Activated B cell treated with CpG ODN at 0.5 μM for 24 hours (primary cell): Measurements from ENCODE around the gene IFNL4. TPM values are rescaled to one million over a fixed set of nuclear protein-coding genes. Genes with fewer than 3 reads are reported as not detected.
"Not testable (repeated sequence)": the region's sequence is repeated elsewhere in the genome, so short reads cannot be mapped to it uniquely, and the experiment has no call there.

Experiments
- ATAC-seq: fragments of 200-7000 bp; cut with Tn5 transposase; one replicate; pipeline ENCODE4 v1.10.0; 2021; ENCODE audit warnings: low read depth, mild to moderate bottlenecking, moderate library complexity
- CTCF ChIA-PET: fragments of 350-600 bp; sonication (Branson Sonifier 250); formaldehyde crosslinking; loops from one replicate; lab custom pipeline; 2021; ENCODE audit warnings: antibody characterized with exemption; lab: Charles Lee
- POLR2A ChIA-PET: fragments of 350-600 bp; sonication (Branson Sonifier 250); formaldehyde crosslinking; loops from one replicate; lab custom pipeline; 2021; ENCODE audit warnings: antibody characterized with exemption; lab: Charles Lee
- DNase-seq: peaks from one replicate; pipeline ENCODE4 v3.0.0; 2022
- H3K27ac Mint-ChIP-seq: one replicate; pipeline ENCODE4 v1.8.0; 2020; ENCODE audit warnings: mixed read lengths
- H3K27me3 Mint-ChIP-seq: one replicate; pipeline ENCODE4 v1.8.0; 2021; ENCODE audit warnings: mixed read lengths
- H3K36me3 Mint-ChIP-seq: one replicate; pipeline ENCODE4 v1.8.0; 2021; ENCODE audit warnings: low read depth, mixed read lengths
- H3K4me1 Mint-ChIP-seq: one replicate; pipeline ENCODE4 v1.8.0; 2021; ENCODE audit warnings: mixed read lengths
- H3K4me3 Mint-ChIP-seq: one replicate; pipeline ENCODE4 v1.8.0; 2020; ENCODE audit warnings: mild to moderate bottlenecking, mixed read lengths
- H3K9me3 Mint-ChIP-seq: one replicate; pipeline ENCODE4 v1.8.0; 2020; ENCODE audit warnings: mixed read lengths
- CTCF ChIP-seq: fragments of 200-600 bp; IDR thresholded peaks from one replicate; pipeline ENCODE4 v1.8.0; 2022; ENCODE audit warnings: antibody characterized with exemption, mild to moderate bottlenecking
- intact Hi-C: fragments of 100-400 bp; cut with micrococcal nuclease; formaldehyde crosslinking; loops from one replicate; pipeline ENCODE4 v1.15.1; 2024
- total RNA-seq: library from RNA; stranded (reverse); gene quantifications from 2 replicates; pipeline ENCODE4 v1.2.3, GENCODE V29; 2022

Gene IFNL4
- total RNA-seq, 1 donor from 2014 or later = not detected

- intact Hi-C loops = no loop called here
- Mint-ChIP-seq H3K27ac (no peak overlapping the region), H3K4me1 (no peaks in the 10 kb centered on the region), H3K4me3 (no peak overlapping the region), H3K27me3 (peaks cover 8% of the 10 kb centered on the region), H3K36me3 (no peaks in the 10 kb centered on the region), H3K9me3 (peaks cover 3% of the 10 kb centered on the region)
- ChIA-PET CTCF (no interaction called here), POLR2A (no interaction called here)
- ATAC-seq (no peak), DNase-seq (no peak)
- no peak for TF ChIP-seq CTCF
These were observed 18.4 kb downstream of the IFNL4 start for GRCh38 chr19:39230096-39230764.

GRCh38 chr19:39224910-39225309 is 23.7 kb downstream of the IFNL4 start:
- H3K36me3 Mint-ChIP-seq = no peaks in the 10 kb centered on the region
- no peak overlapping the region for H3K27ac Mint-ChIP-seq
- ChIA-PET POLR2A (no interaction called here), CTCF (no interaction called here)
- DNase-seq = no peak
- H3K4me1 Mint-ChIP-seq = no peaks in the 10 kb centered on the region
- ATAC-seq = no peak
- intact Hi-C loops = no loop called here
- TF ChIP-seq CTCF = no peak
- no peak overlapping the region for H3K4me3 Mint-ChIP-seq
- H3K9me3 Mint-ChIP-seq = no peaks in the 10 kb centered on the region
- peaks cover 33% of the 10 kb centered on the region for H3K27me3 Mint-ChIP-seq

- TF ChIP-seq CTCF = no peak
- intact Hi-C loops = no loop called here
- Mint-ChIP-seq H3K4me3 (no peak overlapping the region), H3K36me3 (no peaks in the 10 kb centered on the region), H3K9me3 (no peaks in the 10 kb centered on the region), H3K4me1 (no peaks in the 10 kb centered on the region), H3K27ac (no peak overlapping the region), H3K27me3 (peaks cover 37% of the 10 kb centered on the region)
- POLR2A ChIA-PET = no interaction called here
- no peak for ATAC-seq
- no peak for DNase-seq
- CTCF ChIA-PET = no interaction called here
These were observed 24.9 kb downstream of the IFNL4 start for GRCh38 chr19:39223703-39224279.

GRCh38 chr19:39219108-39219507 is 29.5 kb downstream of the IFNL4 start:
- H3K9me3 Mint-ChIP-seq, ATAC-seq, DNase-seq, H3K4me3 Mint-ChIP-seq, CTCF ChIA-PET, H3K27ac Mint-ChIP-seq, POLR2A ChIA-PET, H3K4me1 Mint-ChIP-seq, H3K36me3 Mint-ChIP-seq, intact Hi-C loops: not testable (repeated sequence)
- H3K27me3 Mint-ChIP-seq = peaks cover 30% of the 10 kb centered on the region

- H3K4me3 Mint-ChIP-seq = no peak overlapping the region
- POLR2A ChIA-PET = no interaction called here
- no peaks in the 10 kb centered on the region for H3K4me1 Mint-ChIP-seq
These were observed 30.2 kb downstream of the IFNL4 start for GRCh38 chr19:39218230-39219007.

More at GRCh38 chr19:39218230-39219007, 30.2 kb downstream of the IFNL4 start:
- TF ChIP-seq CTCF = no peak
- H3K27me3 Mint-ChIP-seq = peaks cover 27% of the 10 kb centered on the region
- DNase-seq = no peak
- intact Hi-C loops = no loop called here
- no peaks in the 10 kb centered on the region for H3K36me3 Mint-ChIP-seq
- no peak for ATAC-seq
- no peak overlapping the region for H3K27ac Mint-ChIP-seq
- CTCF ChIA-PET = no interaction called here
- H3K9me3 Mint-ChIP-seq = peaks cover 5% of the 10 kb centered on the region
